Sigmoid colon (tissue), 4 donors: ENCODE results near the gene KLHL11.

Experiments used
- CTCF ChIP-seq, 4 experiments: fragments of 450-650 bp in 3 of 4; fragments of 200-600 bp in 1 of 4; IDR thresholded peaks; one replicate each; pipeline ENCODE4 v1.5.1; 2016 to 2019; ENCODE audit warnings: antibody characterized with exemption in 4 of 4, mild to moderate bottlenecking in 3 of 4, moderate library complexity in 2 of 4
- EP300 ChIP-seq, 4 donors: sonication (generic); formaldehyde crosslinking; IDR thresholded peaks; one replicate each; pipeline ENCODE4 v1.6.1; 2017; ENCODE audit warnings: antibody characterized with exemption in 4 of 4

- TF ChIP-seq CTCF (IDR thresholded peaks at IDR 0.05), result no peak
- no peak for TF ChIP-seq EP300 (IDR thresholded peaks at IDR 0.05)
Measured at GRCh38 chr17:41901646-41902045, 36.4 kb upstream of the KLHL11 start.
